Femur (tissue), 1 donor: ENCODE measurements around the gene DDR2.

Source experiments
- DNase-seq: peaks from one replicate; pipeline ENCODE4 v3.0.0-alpha.2; 2017

The DDR2 gene

DNA sequence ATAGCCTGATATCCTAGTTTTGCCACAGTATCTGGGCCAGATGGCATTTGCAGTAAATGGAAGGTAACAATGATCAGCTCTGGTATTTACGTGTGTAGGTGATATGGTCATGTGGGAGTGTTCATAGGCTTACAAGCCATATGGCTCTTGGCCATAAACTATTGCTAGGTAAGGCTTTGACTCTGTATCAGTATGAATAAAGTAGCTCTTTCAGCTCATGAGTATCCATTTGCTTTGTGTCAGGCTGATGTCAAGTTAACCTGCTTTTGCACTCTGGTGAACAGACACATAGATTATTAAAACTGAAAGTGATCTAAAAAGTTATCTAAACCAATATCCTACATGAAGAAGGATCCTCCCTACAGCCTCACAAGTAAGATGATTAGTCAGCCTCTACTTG, 69.0 kb downstream of the DDR2 start:
- no peak for DNase-seq

DNA sequence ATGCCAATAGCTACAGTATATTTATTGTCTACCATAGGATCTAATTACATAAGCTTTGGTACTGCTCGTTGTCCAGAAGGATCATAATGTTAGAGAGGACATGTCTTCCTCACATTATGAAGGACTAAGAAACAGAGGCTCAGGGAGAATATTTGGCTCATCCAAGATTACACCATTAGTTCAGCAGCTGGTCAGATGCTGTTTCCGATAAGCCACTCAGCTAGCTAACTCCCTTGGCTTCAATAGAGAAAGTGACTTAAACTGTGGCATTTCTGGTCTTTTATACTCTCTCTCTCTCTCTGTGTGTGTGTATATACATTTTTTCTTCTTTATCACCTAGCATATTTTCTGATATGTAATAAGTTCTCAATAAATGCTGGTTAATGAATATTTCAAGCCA, 70.4 kb downstream of the DDR2 start:
- DNase-seq, result no peak

DNA sequence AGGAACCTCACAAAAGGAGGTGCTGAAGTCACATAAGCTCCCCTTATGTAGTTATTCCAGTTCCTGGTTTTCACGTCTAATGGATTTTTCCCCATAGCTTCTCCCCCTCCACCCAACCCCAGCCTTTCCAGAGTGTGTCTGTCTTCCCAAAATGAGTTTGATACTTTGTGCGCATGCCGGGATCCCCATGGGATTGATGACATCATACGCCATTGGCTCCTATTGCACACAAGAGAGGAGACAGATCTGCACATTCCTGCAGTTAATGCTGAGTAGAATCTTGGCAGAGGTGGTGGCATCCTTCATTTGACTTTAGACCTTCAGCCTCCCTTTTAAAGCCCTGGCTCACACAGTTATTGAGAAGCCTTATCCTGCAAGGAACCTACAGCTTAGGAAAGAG, 71.4 kb downstream of the DDR2 start:
- DNase-seq, result no peak

DNA sequence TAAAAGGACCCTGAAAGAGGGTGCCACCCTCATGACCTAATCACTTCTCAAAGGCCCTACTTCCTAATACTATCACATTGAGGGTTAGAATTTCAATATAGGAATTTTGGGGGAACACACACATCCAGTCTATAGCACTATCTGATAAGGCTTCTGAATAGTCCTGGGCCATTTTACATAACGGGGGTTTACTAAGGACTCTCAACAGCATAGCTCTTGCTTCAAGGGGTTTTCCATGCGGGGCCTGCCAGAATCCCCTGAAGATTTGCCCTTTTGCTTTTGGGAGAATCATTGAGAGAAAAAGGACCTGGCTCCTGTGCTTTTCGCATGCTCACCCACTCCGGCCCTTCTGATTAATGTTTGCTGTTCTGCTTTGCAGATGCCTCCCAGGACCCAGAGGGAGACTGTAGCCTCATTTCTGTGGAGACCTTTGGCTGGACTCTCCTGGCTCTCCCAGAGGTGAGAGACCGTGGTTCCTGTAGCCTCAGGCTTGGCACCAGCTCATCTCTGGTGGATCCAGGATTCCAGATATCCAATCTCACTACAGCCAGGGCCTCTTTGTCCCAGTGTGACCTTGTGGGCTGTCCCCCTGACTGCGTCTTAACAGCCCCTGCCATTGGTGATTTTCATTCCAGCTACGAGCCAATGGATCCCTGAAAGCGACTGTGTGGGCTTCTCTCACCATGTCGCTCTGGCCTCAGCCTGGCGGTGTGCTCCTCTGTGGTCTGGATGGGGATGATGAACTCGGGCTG, 72.6 kb downstream of the DDR2 start:
- peak; percentile 49 for DNase-seq

- DNase-seq, result no peak
Measured at GRCh38 chr1:162706003-162706402, 73.7 kb downstream of the DDR2 start.

GRCh38 chr1:162706606-162707005, 74.3 kb downstream of the DDR2 start:
- no peak for DNase-seq

DNA sequence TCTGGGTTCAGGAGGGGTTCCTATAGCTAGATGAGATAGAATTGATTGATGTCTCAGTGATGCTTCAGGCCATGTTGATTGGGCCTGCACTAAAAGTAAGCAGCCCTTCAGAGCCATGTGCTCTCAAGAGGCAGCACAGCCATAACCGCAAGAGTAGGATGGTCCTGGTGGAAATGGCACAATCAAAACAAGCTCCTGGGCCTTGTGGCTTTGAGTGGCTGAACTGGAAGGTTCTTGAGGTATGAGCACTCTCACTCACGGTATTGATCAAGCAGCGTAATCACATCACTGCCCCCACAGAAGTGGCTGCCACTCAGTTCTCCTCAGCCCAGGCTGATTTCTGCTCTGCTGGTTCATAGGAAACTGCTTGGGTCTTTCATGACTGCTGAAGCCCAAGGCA, 76.0 kb downstream of the DDR2 start:
- no peak for DNase-seq

DNA sequence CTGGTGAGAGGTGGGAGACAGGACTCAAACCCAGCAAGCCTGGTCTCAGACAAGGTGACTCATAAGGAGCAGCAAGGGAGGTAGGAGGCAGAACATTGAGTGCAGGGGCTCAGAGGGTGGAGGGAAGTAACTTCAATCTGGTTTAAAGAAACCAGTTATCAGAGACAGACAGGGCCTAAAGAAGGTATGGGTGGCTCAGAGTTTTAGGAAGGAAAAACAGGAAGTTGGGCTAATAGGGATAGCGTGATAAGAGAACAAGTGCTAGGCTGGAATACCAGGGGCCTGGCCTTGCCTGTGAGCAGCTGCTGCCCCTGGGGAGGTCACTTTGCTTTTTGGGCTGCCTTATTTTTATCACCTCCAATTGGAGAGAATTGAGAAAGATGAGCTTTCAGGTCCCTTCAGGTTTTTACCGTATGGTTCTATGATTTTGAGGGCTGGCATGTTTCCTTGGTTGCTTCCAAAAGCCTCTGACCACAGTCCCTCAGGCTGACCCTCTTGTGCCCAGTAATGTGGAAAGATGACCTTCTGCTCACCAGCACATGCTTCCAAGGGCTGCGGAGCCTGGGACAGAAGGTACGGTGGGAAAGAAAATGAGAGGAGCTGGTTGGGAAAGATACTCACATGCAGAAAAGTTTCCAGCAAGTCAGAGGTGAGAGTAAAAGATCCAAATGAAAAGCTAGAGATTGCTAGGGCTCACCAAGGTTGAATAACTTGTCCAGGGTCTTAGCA, 77.0 kb downstream of the DDR2 start:
- DNase-seq, result no peak

- DNase-seq, result no peak
Measured at GRCh38 chr1:162709870-162710269, 77.6 kb downstream of the DDR2 start.

DNA sequence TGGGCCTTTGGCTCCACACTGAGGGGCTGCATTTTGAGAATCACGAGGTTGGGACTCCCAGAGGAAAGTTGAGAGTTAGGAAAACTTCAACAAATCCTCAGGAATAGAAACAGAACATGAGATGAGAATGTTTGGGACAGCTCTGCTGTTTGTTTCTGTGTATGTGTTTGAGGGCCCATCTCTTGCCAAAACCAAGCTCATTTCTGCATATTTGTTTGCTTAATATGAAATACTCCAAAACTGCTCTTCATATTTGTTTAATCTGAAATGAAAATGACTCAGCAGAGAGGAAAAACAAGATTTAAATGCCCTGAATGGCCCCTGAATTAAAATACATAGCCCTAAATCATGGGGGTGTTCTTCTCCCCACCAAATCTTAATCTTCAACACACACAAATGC, 78.1 kb downstream of the DDR2 start:
- no peak for DNase-seq

DNA sequence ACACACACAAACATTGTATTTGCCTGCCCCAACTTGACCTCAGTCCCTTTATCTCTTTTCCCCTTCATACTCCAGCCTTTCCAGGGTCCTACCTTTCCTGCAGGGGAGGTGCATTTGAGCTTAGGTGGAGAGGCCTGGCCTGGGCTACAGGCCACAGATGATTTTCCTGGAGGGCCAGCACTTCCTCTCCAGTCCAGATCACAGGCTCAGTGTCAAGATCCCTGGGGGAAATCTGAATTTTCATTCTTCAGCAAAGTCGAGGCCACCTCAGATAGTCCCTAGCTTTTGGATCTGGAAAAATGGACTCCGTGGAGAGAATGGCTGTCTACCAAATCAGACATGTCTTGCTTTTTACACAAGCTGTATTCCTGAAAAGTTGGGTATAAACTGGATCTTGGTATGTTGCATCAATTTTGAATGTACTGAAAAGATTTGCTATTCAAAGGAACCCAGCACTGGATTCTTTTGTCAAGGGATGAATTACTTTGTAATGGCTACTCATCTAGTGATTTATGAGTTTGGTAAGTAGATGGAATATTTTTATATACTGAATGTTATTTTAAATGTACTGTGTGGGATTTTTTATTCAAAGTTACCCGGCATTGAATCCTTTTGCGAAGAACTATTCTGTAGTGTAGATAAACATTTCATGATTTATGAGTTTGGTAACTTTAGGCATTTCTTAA, 78.7 kb downstream of the DDR2 start:
- no peak for DNase-seq

DNA sequence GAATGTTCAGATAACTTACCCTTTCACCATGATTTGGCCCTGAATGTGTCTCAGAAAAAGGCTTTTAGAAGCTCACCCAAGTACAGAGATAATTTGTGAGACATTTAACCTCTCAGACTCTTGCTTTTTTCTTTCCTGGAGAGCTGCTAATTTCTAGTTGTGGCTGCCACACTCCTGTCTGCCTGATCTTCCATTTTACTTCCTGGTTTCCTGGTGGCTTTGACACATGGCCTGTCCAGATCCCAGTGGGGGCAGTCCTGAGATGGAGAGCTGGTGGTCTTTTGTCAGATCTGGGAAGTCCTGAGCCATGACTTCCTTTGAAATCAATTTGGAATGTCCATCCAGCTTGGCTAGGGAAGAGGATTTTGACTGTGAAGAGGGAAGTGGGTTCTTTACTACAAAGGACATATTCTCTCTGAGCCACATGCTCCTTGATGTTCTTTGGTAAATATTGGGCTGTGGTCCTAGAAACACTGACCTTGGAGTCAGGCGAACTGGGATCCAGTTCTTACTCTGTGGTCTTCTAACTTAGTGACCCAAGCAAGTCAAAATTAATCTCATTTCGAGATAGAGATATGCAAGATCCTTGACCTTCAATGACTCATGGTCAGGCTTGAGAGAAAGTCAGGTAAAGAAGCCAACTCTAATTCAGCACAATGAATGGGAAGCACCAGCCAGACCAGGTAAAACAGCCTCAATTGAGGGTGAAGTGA, 80.2 kb downstream of the DDR2 start:
- no peak for DNase-seq

- DNase-seq, result no peak
Measured at GRCh38 chr1:162716123-162716522, 83.9 kb downstream of the DDR2 start.

- DNase-seq, result no peak
Measured at GRCh38 chr1:162716552-162716951, 84.3 kb downstream of the DDR2 start.

DNA sequence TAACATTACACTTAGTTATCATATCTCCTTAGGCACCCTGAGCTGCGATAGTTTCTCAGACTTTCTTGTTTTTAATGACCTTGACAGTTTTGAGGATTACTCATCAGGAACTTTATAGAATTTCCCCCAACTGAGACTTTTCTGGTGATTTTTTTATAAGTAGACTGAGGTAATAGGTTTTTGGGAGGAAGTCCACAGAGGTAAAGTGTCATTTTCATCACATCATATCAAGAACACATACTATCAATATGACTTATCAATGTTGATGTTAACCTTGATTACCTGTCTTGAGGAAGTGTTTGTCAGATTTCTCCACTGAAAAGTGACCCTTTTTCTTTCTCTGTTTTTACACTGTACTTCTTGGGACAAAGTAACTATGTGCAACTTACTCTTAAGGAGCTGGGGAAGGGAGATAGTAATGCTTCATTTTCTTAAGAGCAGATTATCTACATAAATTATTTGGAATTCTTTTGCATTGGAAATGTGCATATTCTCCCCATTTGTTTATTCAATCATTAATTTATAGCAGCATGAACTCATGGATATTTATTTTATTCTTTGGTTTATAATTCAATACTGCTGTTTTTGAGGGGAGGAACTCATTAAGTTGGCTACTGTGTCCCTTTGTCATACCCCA, 85.4 kb downstream of the DDR2 start:
- DNase-seq, result no peak

GRCh38 chr1:162719678-162720077, 87.4 kb downstream of the DDR2 start:
- DNase-seq, result no peak

- DNase-seq, result no peak
Measured at GRCh38 chr1:162720996-162721395, 88.7 kb downstream of the DDR2 start.

DNA sequence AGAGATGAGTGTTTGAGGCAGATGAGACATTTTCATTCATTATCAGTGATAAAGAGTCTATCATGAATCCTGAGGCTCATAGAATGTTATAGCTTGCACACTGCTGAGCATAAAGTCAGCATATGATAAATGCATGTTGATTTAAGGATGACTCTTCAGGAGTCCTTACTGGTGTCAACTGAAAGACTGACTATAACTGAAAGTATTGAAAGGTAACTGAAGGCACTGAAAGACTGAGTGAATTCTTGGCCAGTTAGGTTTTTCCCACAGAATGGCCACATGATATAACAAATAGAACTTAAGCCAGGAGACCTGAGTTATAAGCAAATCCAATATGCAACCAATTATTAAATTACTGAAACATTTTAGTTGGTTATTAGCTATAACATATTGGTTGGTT, 89.2 kb downstream of the DDR2 start:
- no peak for DNase-seq

GRCh38 chr1:162722036-162722435, 89.8 kb downstream of the DDR2 start:
- DNase-seq, result no peak

- no peak for DNase-seq
Measured at GRCh38 chr1:162724583-162725120, 92.4 kb downstream of the DDR2 start.

- DNase-seq, result no peak
Measured at GRCh38 chr1:162725301-162725837, 93.1 kb downstream of the DDR2 start.

DNA sequence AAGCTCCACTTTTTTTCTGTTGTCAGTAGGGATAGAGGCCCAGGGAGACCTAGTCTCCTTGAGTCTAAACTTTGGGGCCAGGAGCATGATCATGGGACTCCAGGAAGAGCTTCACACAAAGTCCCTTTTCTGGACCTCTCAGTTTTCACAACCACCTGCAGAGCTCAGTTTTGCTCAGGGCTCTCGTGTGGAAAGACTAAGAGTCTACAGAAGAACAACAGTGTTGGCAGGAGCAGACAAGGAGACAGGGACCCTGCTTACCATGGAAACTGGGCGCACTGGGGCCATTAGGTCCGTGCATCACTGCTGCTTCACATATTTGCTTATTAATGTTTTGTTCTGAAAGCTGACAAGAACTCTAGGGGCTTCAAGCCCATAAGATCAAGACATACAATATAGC, 94.3 kb downstream of the DDR2 start:
- no peak for DNase-seq
